Central memory CD4-positive, alpha-beta T cell (primary cell): ENCODE measurements around the gene RAB26.

Experiments used
- DNase-seq: peaks from one replicate; pipeline ENCODE4 v3.0.0; 2022

RAB26 gene

GRCh38 chr16:2163211-2163881 is 14.9 kb downstream of the RAB26 start:
- DNase-seq = peak; percentile 50

DNA sequence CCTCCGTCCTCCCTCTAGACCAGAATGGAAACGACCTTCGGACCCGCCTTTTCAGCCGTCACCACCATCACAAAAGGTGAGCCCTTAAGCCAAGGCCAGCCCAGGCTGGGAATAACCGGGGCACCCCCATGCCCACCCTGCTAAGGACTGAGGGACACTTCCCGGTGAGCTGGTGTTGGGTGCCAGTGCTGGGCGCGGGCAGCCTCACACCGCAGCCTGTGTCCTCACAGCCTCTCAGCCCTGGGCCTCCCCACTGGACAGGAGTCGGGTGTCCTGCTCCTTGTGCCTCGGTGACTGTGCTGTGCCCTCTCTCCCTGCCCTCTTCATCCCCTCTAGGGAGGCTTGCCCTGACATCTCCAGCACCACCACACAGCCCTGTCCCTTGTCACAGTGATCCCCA is 17.4 kb downstream of the RAB26 start:
- DNase-seq = no peak

DNA sequence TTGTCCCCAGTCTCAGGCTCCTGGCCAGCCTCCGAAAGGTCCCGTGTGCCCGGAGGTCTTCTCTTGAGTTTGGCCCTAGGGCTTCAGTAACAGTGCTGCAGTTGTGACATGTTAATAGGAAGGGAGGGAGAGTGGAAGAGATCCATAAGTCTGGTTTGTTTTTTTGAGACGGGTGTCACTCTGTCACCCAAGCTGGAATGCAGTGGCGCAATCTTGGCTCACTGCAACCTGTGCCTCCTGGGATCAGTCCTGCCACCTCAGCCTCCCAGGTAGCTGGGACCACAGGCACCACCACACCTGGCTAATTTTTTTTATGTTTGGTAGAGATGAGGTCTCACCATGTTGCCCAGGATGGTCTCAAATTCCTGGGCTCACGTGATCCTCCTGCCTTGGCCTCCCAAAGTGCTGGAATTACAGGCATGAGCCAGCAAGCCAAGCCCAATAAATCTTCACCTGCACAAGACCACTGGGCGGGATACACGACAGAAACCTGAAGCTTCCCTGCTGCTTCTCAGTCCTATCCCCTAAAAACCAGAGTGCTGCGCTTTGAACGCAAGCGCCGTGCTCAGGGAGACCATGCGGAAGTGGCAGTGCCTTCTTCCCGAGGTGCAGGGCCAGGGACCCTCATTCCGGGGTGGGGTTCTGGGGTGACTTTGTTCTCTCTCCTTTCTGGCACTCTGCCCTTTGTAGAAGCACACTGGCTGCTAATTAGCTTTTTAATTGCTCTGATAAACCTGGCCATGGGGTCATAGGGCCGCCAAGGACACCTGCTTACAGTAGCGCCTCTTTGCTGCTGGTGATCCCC is 18.0 kb downstream of the RAB26 start:
- no peak for DNase-seq

DNA sequence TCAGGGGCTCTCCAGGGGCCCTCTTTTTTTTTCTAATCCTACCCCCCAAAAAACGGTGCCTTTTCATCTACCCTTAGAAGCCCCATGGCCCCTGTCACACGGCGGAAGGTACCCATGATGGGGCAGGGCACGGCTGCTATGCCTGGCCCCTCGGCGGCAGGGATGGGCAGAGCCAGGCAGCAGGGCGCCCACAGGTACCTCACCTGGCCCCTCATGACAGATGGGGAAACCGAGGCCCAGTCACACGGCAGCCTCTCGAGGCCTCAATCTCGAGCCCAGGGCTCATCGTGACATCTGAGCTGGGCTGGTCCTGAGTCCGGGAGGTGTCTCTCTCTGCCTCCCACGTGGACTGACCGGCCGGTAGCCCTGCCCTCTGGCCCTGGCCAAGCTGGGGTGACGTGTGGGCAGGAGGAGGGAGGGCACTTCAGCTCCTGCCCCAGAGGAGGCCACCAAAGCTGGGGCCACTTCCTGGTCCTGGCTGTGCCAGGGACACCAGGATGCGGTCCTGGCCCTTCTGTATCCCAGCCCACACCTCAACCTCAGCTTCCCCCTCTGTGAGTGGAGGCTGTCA is 18.7 kb downstream of the RAB26 start:
- no peak for DNase-seq

GRCh38 chr16:2170080-2170479 is 21.7 kb downstream of the RAB26 start:
- DNase-seq = no peak

DNA sequence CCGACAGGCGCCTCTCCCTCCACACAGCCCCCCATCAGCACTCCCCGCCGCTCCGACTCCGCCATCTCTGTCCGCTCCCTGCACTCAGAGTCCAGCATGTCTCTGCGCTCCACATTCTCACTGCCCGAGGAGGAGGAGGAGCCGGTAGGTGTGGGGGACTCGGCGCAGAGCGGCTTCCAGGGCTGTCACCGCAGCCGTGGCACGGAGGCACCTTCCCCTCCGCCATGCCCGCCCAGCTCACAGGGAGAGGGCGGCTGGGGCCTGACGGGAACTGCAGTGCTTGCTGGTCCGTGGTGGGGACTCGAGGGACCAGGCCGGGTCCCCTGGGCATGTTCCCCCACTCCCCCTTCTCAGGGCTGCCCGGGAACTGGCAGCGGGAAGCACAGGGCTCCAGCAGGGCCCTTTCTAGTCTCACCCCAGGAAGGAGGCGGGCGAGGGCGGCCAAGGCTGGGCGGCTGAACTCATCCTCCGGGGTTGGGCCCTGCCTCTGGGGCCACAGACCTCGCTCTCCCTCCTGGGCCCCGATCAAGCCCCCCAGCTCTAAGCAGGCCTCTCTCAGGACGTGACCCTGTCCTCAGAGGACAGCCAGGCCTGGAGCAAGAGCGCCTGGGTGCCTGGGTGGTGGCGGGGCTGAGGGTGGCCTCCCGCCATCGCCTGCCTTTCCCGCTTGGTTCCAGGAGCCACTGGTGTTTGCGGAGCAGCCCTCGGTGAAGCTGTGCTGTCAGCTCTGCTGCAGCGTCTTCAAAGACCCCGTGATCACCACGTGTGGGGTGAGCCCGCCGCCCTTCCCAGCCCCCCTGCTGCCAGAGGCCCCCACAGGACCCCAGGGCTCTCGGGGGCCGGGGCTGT is 22.4 kb downstream of the RAB26 start:
- DNase-seq = no peak

- no peak for DNase-seq
Measured at GRCh38 chr16:2171601-2172178, 23.3 kb downstream of the RAB26 start.

DNA sequence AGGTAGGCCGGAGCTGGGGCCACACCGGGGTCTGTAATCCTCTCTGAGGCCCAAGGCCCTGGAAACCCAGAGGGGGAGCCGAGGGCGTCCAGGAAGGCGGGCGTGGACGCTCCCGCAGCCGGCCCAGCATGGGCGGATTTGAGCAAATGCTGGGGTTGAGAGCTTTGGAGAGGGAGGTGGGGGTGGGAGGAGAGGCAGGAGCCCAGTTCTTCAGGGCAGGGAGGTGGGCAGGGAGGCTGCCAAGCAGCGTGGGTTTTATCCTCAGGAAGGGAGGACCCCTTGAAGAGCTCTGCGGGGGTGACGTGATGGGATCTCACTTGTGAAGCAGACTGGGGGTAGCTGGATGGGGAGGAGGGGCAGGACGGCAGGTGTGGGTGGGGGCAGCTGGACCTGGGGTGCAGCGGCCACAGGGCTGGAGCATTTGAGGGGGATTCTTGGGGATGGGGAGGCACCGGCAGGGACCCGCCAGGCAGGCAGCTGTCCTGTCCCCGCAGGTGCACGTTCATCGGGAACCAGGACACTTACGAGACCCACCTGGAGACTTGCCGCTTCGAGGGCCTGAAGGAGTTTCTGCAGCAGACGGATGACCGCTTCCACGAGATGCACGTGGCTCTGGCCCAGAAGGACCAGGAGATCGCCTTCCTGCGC is 24.4 kb downstream of the RAB26 start:
- no peak for DNase-seq

GRCh38 chr16:2173366-2173765 is 24.9 kb downstream of the RAB26 start:
- DNase-seq = no peak

- DNase-seq = no peak
Measured at GRCh38 chr16:2173916-2174315, 25.5 kb downstream of the RAB26 start.

GRCh38 chr16:2174396-2175131 is 26.1 kb downstream of the RAB26 start:
- no peak for DNase-seq

DNA sequence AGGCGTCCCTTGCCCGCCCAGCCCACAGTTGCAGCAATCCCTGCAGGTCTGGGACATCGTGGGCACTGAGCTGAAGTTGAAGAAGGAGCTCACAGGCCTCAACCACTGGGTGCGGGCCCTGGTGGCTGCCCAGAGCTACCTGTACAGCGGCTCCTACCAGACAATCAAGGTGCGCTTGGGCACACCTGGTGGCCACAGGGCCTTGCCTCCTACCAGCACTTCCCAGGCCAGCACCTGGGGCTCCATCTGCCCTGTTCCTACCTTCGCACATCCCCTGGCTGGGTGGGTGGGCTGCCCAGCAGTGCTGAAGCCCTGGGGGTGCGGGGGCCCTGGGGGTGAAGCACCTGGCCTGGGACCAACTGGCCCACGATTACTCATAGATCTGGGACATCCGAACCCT is 27.0 kb downstream of the RAB26 start:
- no peak for DNase-seq

- no peak for DNase-seq
Measured at GRCh38 chr16:2176047-2176446, 27.6 kb downstream of the RAB26 start.

GRCh38 chr16:2177101-2177500 is 28.7 kb downstream of the RAB26 start:
- no peak for DNase-seq

- DNase-seq = no peak
Measured at GRCh38 chr16:2177561-2177960, 29.1 kb downstream of the RAB26 start.

- DNase-seq = peak; percentile 24
Measured at GRCh38 chr16:2178321-2179106, 30.1 kb downstream of the RAB26 start.

- no peak for DNase-seq
Measured at GRCh38 chr16:2179107-2179501, 30.7 kb downstream of the RAB26 start.

GRCh38 chr16:2179576-2179975 is 31.2 kb downstream of the RAB26 start:
- DNase-seq = no peak

DNA sequence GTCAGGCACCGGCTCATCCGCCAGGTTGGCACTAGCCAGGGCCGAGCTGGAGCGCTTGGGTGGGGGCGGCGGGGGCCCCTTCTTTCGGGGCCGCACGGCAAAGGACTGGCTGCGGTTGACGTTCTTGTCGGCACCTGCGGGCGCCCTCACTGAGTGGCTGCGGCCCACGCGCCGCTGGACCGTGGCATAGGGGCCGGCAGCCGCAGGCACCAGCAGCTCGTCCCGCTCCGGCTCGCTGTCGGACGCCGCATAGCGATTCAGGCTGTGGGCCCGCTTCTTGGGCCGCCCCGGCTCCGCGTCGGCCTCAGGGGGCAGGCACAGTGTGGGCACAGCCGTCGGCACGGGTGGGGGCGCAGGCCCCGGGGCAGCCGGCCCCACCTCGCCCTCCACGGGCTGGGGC is 32.0 kb downstream of the RAB26 start:
- no peak for DNase-seq
